GM13977 (cell line): Measurements from ENCODE around the gene AXIN2.

Experiments used
- DNase-seq: peaks from one replicate; pipeline ENCODE4 v3.0.0; 2012; ENCODE audit warnings: low spot score
- in situ Hi-C: fragments of 300-500 bp; cut with MboI; formaldehyde crosslinking; loops from one replicate; pipeline ENCODE4 v1.12.0; 2022; ENCODE audit warnings: low sequenced_read_pairs, low pct_unique_long_range_greater_than_20kb, mixed read lengths, inconsistent platforms; ENCODE audit not compliant: unreplicated experiment
- TF ChIP-seq, protein P1 (sequence below): IDR thresholded peaks from 2 replicates; pipeline ENCODE4 v1.5.1; 2012; ENCODE audit warnings: mild to moderate bottlenecking, control low read depth; ENCODE audit not compliant: insufficient read depth; ENCODE audit errors: extremely low read depth, missing control alignments

The AXIN2 gene

DNA sequence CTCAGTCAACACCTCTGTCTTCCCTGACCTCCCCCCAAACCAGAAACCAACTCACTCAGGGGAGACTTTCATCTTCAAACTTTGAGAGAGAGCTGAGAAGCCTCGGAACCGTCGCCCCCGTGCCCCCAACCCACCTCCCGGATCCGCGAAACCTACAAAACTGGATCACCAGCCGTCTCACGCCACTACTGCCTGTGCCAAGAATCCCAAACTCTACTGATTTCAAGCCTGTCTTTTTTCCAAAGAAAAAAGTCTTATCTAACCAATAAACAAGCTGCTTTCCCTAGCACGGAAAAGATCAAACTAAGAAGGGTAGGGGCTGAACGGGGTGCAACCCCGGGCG is 2.0 kb downstream of the AXIN2 start:
- no peak for DNase-seq
- in situ Hi-C loops, result no loop called here

DNA sequence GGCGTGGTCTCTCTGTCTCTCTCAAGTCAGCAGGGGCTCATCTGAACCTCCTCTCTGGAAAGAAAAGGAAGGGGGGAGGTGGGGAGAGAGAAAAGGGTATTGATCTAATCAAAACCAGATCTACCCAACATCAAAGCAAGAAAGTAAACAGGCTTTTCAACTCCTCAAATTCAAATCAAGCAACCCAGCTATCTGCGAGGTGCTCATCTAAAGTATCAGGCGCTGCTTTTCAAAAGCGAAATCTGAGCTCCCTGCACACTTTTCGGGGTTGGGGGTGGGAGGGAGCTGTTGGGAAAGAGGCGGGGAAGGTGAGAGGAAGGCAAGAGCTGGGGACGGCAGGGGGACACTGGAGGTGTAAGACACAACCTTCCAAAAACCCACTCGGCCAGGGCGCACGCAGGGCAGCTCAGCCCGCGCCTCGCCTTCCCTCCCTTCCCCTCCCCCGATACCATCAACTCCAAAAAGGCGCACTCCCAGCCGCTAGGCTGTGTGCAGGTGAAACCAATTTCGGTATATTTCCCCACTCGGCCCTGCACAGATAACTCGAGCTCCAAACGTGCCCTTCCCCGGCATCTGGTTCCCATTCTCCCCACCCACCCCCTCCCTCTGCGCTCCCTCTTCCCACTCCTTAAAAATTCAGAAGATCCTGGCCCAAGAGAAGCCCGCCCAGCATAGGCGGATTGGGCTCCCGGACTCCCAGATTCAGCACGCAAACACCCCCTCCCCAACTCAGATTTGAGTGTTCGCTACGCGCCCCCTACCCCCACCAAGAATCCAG is 2.6 kb downstream of the AXIN2 start:
- DNase-seq, result no peak
- TF ChIP-seq, protein P1, sequence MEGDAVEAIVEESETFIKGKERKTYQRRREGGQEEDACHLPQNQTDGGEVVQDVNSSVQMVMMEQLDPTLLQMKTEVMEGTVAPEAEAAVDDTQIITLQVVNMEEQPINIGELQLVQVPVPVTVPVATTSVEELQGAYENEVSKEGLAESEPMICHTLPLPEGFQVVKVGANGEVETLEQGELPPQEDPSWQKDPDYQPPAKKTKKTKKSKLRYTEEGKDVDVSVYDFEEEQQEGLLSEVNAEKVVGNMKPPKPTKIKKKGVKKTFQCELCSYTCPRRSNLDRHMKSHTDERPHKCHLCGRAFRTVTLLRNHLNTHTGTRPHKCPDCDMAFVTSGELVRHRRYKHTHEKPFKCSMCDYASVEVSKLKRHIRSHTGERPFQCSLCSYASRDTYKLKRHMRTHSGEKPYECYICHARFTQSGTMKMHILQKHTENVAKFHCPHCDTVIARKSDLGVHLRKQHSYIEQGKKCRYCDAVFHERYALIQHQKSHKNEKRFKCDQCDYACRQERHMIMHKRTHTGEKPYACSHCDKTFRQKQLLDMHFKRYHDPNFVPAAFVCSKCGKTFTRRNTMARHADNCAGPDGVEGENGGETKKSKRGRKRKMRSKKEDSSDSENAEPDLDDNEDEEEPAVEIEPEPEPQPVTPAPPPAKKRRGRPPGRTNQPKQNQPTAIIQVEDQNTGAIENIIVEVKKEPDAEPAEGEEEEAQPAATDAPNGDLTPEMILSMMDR, result no peak
- in situ Hi-C loops, result no loop called here

More for the DNA sequence above, 2.0 kb downstream of the AXIN2 start:
- TF ChIP-seq, protein P1, result no peak

DNA sequence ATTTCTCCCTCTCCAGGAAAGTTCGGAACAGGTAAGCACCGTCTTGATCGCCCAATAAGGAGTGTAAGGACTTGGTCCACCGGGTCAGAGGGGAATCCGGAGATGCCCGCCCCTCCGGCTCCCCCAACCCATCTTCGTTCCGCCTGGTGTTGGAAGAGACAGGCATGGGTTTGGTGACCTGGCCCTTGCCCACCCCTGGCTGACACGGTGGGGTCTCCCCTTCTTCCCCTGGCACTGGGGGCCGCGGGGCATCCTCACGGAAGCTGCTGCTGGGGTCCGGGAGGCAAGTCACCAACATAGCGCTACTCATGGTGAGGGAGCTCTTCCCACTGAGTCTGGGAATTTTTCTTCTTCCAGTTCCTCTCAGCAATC is 3.2 kb downstream of the AXIN2 start:
- TF ChIP-seq, protein P1, result no peak
- in situ Hi-C loops, result no loop called here
- DNase-seq, result no peak

DNA sequence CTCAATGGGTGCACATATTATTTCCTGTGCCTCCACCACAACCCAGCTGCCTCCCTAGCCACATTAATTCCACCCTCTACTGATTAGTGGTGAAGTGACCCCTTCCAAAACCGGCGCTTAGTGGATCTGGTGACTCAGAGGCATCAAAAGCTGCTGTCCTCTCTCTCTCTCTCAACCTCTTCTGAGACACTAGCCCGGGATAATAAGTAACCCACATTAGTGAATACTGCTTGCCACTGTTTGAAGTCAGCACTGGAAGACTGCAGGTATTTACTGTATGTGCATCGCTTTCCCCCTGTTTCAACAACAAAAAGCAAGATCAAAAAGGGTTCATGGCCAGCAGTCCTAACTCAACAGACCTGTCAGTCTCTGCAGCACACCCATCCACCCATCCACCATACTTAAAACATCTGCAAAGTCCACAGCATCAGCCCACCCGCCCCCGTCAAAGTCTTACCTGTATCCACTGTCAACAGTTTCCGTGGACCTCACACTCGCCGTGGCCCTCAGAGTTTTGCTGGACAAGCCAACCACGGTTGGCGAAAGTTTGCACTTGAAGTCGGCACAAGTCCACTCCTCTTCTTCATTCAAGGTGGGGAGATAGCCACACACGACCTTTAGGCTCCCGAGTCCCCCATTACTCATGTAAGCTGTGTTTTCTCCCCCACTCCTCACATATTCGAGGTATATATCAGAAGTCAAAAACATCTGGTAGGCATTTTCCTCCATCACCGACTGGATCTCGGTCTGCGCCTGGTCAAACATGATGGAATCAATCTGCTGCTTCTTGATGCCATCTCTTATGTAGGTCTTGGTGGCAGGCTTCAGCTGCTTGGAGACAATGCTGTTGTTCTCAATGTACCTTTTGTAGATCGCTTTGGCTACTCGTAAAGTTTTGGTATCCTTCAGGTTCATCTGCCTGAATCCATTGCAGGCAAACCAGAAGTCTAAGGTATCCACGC is 3.8 kb downstream of the AXIN2 start:
- TF ChIP-seq, protein P1, result no peak
- in situ Hi-C loops, result no loop called here
- DNase-seq, result no peak

DNA sequence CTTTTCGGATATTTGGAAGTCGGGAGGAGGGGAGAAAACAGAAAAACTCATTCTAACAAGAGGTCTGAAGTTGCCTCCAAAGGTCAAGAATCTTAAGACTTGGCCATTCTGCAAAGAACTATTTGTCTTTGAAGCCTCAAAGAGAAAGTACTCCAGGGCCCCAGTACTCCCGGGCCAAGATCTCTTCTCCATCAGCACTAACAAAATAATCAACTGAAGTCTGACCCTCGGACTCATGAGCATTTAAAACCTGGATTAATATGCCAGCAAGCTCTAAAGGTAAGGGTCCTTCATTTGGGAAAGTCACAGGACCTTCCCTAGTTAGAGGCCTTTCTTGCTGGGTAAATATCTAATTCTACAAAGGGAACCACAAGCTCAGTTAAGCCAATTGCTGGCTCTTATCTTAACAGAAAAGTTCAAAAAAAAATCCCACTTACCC is 4.5 kb downstream of the AXIN2 start:
- TF ChIP-seq, protein P1, result no peak
- in situ Hi-C loops, result no loop called here
- DNase-seq, result no peak

DNA sequence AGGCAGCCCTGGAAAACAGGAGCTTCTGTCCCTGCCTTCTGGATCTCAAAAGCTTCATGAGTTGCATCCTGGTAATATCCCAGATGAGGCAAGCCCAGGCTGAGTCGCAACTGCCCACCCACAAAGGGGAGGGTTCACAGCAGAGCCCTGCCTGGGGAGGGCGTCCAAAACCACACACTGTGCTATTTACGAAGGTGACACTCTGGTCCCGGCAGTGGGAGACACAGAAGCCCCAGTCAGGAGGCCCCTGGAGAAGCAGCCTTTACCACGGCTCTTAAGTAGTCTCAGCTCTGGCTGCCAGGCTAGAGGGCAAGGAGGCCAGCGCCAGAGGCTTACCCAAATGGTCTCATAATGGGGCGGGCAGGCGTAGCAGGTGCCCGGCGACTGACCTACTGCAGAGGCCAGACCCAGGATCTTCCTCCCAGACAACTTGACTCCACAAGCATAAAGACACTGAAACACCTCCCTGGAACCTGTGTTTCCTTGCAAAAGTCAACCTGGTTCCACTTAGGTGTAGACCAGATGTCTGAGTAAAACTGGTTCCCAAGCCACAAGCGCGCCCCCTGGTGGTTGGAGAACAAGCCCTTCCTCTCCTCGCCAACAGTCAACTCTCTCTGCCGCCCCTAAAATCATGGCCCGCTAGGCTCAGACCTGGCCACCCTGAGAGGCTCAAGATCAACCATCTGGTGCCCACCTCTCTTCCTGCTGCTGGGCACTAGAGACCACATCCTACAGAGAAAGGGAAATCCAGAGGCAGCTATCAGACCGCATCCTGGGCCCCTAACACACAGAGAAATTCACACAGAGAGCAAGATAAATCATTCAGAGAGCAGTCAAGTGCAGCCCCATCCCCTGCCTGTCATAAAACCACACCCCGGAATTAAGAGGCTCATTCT is 5.2 kb downstream of the AXIN2 start:
- DNase-seq, result peak; percentile 70
- TF ChIP-seq, protein P1, result peak; percentile 65
- in situ Hi-C loops, result no loop called here
